H1 (cell line): ENCODE results near the gene DEGS2. TPM values are rescaled to one million over a fixed set of nuclear protein-coding genes. Genes with fewer than 3 reads are reported as not detected.

Experiments used
- BRCA1 ChIP-seq: IDR thresholded peaks from 2 replicates; pipeline ENCODE4 v1.6.1; 2012; ENCODE audit warnings: low read depth, low read length, improper control_type of control experiment
- CEBPB ChIP-seq: IDR thresholded peaks from 2 replicates; pipeline ENCODE4 v1.6.1; 2012; ENCODE audit warnings: low read depth, low read length
- polyA plus RNA-seq, 7 experiments: library from polyadenylated mRNA; depleted of rRNA in 3 of 7; stranded (reverse) in 5 of 7; unstranded in 2 of 7; fragments of >200 nt in 5 of 7; fragments of 200-250 nt in 2 of 7; gene quantifications; 1 replicate in 5 of 7; 2 replicates in 1 of 7; 4 replicates in 1 of 7; pipeline versions ENCODE4 v1.2.1 to v1.2.3, GENCODE V29; 2011 to 2013; ENCODE audit warnings: missing spikeins in 2 of 7, mixed read lengths in 2 of 7
- total RNA-seq: library from RNA; stranded (reverse); fragmentation: NEBNext Ultra II Directional; extraction: Animal tissue kit (Norgen Biotek cat#: 25700); gene quantifications from 2 replicates; pipeline ENCODE4 v1.2.1, GENCODE V29; 2021
- TF ChIP-seq, protein P1 (sequence below): IDR thresholded peaks from 2 replicates; pipeline ENCODE4 v1.6.1; 2011; ENCODE audit warnings: low read length, improper control_type of control experiment

The DEGS2 gene
- total and polyA plus RNA-seq, 2 of the 8 experiments (the other 6 are each of a cell fraction or from before 2014, with no cell fraction given), result 0.61 to 0.82 TPM

DNA sequence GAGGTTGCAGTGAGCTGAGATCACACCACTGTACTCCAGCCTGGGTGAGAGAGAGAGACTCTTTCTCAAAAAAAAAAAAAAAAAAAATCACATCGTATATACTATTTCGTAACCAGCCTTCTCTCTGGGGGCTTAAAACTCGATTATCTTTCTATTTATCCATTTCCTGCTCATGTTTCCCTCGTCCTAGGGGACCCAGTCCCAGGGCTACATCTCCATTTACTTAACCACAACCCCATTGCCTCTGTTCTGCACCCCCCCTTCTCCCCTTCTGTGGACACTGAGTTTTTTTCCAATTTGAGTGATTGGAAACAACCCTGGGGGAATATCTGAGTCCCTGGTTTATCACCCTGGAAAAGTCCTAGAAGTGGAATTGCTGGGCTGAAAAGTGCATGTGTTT is 43.3 kb upstream of the DEGS2 start (continued):
- TF ChIP-seq CEBPB (no peak), BRCA1 (no peak)
- TF ChIP-seq, protein P1, sequence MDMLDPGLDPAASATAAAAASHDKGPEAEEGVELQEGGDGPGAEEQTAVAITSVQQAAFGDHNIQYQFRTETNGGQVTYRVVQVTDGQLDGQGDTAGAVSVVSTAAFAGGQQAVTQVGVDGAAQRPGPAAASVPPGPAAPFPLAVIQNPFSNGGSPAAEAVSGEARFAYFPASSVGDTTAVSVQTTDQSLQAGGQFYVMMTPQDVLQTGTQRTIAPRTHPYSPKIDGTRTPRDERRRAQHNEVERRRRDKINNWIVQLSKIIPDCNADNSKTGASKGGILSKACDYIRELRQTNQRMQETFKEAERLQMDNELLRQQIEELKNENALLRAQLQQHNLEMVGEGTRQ, result no peak
- TF ChIP-seq, all 59 proteins: peak for 0
